HG03342 (cell line): ENCODE data around the gene AK4.

ENCODE experiments used
- ATAC-seq: cut with Tn5 transposase; IDR thresholded peaks from one replicate; pipeline ENCODE4 v1.9.1; 2021; ENCODE audit warnings: mild to moderate bottlenecking, moderate library complexity; ENCODE audit not compliant: unreplicated experiment

The AK4 gene

DNA sequence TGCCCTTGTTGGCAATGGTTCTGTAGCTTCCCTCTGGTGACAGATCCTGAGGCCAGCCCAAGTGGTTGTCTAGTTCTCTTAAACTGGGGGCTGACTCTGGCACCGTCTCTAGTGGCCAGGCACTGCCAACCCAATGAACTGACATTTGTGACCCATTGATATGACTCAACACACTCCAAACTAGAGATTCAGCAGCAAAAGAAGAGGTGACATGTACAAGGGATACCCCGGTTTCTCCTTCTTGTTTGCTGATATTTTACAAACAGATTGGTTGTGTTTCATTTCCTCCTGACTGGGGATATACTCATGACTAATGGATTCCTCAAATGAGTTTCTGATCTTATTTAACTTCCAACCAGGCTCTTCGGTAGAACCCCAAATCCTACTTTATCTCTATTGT is 95.5 kb downstream of the AK4 start:
- no peak for ATAC-seq

- no peak for ATAC-seq
These were observed 97.3 kb downstream of the AK4 start for GRCh38 chr1:65245295-65245694.

DNA sequence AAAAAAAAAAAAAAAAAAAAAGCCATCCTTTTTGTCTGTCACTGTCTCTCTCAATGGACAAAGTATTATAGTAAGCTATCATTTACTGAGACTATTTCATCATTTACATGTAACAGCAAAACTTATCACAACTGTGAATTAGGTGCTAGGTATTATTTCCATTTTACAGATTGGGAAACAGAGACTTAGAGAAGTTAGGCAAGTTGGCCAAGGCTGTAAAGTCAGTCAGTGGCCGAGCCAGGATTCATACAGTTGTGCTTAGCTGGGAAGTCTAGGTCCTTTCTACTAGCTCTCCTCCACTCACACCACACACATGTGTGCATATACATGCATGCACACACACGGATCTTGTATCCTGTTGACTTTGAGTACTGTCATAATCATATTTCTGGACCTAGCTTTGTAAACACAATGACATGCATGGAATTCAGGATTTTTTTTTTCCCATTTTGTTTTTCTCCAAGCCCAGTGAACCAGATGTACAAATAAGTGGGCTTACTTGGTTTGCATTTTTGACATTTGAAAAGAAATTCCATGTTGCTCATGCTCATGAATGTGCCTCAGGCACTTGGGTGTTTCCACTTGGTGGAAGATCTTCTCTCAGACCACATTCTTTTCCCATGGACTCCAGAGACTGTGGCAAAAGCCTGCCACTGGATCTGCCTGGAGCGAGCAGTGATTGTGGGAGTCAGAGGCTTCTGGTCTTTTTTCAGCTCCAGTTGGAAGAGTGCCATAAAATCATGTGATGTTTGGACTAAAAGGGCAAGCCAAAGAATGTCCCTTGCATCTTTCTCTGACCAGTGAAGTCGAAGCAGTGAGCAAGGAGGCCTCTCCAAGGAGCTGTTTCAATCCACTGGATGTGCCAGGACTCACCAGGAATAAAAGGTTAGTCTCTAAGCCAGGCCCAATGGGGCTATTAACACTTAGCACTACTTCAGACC is 99.7 kb downstream of the AK4 start:
- ATAC-seq = no peak

DNA sequence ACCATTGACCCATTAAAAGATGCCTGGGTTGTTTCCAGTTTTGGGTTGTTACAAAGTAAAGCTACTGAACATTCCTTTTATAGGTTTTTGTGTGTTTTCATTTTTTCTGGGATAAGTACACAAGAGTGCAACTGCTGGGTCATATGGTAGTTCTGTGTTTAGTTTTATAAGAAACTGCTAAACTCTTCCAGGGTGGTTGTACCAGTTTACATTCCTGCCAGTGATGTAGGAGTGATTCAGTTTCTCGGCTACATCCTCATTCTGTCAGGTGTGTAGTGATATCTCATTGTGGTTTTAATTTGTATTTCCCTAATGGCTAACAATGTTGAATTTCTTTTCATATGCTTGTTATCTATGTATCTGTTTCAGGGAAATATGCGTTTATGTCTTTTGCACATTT is 102.8 kb downstream of the AK4 start:
- no peak for ATAC-seq

- peak; percentile 29 for ATAC-seq
These were observed 105.9 kb downstream of the AK4 start for GRCh38 chr1:65253800-65254319.

- peak; percentile 97 for ATAC-seq
These were observed 106.5 kb downstream of the AK4 start for GRCh38 chr1:65254320-65255034.

DNA sequence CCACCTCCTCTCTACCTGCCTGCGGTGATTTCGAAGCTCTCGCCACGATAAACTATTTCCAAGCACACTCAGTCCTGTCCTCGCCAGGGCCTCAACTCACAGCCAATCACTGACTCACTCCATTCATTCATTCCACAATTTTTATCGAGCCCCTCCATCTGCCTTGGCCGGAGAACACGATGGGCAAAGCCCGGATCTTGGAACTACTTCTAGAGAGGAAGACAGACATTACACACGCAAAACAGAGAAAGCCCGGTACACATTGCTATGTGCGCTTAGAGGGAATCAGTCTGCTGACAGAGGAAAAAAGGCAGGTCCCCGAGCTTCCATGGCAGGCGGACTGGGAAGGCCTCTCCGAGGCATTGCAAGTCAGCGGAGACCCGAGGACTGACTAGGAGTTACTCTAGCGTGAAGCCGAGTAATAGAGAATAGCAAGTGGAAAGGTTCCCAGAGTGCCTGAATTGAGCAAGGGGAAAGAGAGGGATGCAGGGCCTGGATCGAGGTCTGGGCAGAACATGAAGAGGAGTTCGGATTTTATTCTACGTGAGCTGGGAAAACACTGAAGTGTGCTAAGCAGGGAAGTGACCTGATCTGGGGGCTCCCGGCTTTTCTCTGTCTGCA is 107.1 kb downstream of the AK4 start:
- ATAC-seq = no peak

DNA sequence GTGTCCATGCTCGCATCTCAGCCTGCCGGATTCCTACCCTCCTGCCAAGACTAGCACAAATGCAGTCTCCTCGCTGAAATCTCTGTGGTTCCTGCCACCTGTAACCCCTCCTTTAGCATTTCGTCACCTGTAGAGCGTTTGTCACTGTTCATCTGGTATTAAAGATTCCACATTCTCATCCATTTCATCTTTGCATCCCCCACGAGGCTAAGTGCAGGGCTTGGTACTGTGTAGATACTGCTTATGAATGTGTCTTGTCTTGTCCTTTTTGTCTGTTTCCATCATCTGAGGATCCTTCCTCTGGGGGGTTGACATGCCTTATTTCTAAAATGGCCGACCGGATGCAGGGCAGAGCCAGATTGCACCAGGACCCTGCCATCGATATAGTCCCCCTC is 107.7 kb downstream of the AK4 start:
- no peak for ATAC-seq

- ATAC-seq = no peak
These were observed 109.1 kb downstream of the AK4 start for GRCh38 chr1:65256860-65257708.

- no peak for ATAC-seq
These were observed 110.1 kb downstream of the AK4 start for GRCh38 chr1:65258106-65258505.

GRCh38 chr1:65259816-65260215 is 111.8 kb downstream of the AK4 start:
- no peak for ATAC-seq

DNA sequence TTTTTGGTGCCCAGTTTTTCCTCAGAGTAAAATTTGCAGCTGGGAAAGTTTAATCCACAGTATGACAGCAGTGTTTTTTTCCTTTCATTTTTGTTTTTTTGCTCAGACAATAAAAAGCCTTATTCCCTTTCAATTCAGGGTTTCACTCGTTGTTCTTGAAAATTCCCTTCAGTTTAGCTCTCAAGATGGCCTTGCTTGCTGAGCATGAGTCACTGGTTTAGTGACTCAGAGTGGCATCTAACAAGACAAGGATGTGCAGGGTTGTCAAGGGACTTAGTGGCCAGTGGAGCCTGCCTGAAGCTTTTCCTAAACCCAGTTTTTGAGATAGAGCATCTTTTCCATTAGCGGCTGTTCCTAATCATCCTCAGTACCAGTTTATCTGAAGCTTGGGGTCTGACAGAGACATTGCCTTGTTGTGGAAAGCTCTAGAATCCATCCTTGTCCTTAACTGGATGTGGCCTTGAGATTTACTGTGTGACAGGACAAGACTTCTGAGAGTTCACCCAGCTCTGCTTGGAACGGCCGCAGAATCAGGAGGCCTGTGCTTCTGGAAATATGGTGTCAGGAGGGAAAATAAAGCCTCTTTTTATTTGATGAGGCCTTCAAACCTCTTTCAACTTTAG is 113.0 kb downstream of the AK4 start:
- peak; percentile 57 for ATAC-seq

GRCh38 chr1:65263286-65263685 is 115.3 kb downstream of the AK4 start:
- ATAC-seq = no peak

DNA sequence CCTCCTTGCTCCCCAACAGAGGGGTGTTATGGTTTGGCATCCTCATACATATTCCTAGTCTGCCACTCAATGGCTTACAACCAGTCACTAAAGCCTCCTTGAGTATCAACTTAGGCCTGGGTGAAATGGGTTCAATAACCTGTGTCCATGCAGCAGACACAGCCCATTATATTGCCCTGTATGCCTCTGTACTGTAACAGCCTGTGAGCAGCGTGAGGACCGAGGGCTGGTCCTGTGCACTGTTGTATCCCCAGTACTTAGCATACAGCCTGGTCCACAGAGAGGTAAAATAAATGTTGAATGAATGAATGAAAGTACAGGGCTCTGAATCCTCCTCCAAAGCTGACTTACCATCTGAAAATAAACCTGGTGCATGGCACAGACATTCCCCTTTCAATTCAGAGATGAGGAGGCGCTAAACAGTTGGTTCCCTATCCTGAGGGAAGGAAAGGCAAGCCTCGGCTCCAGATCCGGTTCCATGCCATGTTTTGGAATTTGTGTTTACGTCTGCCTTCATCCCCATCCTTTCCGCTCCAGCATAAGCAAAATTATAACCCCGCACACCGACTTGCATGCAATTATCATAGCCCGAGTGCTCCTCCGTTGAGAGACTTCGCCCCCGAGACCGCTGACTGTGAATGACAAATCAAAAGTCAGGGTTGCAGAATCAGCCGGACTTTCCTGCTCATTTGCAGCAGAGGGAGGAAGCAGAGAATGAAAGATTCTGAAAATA is 116.4 kb downstream of the AK4 start:
- ATAC-seq = no peak

GRCh38 chr1:65265296-65265650 is 117.3 kb downstream of the AK4 start:
- no peak for ATAC-seq

DNA sequence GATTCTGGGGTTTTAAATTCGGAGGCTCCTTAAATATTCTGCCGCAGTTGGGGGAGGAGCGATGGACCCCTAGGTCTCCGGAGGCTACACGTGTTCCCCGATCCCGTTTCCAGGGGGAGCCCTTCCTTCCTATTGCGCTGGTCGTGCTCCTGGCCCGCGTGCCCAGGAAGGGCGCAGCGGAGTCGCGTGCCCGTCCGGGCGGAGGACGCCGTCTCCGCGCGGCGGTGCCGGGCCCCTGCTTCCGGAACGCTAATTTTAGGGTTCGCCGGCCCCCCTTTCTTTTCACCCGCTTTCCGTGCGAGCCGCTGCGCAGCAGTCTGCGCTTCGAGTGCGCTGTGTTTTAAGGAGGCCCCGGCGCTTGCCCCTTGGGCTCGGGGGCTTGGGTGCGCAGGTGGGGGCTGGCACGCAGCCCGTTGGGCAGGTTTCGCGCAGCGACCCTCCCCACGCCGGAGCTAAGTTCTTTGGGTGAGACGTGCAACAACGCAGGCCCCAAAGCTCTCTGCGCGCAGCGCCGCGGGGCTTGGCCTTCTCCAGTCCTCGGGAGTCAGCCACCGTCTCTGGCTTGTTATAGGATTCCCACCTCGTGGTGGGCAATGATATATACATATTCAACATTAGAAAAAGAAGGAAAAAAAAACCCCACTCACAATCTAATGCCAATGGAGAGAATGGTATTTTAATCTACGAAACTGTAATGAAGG is 117.8 kb downstream of the AK4 start:
- peak; percentile 69 for ATAC-seq

GRCh38 chr1:65266476-65266875 is 118.5 kb downstream of the AK4 start:
- no peak for ATAC-seq

- no peak for ATAC-seq
These were observed 119.3 kb downstream of the AK4 start for GRCh38 chr1:65267271-65267670.

DNA sequence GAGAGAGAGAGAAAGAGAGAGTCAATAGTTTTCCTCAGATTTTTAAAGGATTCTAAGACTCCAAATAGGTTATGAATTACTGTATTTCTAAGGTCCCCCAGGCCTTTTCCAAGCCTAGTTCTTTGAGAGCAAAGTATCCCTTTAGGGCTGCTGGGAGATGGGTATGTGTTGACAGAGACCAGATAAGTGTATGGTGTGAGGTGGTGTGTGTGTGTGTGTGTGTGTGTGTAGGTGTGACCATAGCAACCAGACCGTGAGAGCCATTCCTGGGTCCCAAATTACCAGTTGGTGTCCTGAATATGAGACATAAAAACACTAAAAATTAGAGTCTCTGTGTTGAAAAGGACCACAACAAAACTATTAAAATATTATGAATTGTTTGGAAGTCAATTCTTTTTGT is 119.7 kb downstream of the AK4 start:
- ATAC-seq = no peak
